PC-9 (cell line): ENCODE measurements around the gene DOCK9. TPM values are rescaled to one million over a fixed set of nuclear protein-coding genes. Genes with fewer than 3 reads are reported as not detected.

ENCODE experiments used
- BruUV-seq: library from RNA; stranded (reverse); fragments of 400-500 nt; replicated peaks from 2 replicates; lab custom pipeline; 2021; lab: Mats Ljungman, UMichigan
- CTCF ChIA-PET: fragments of 300-600 bp; sonication (Branson Sonifier 250); formaldehyde crosslinking; loops from one replicate; lab custom pipeline; 2022; ENCODE audit warnings: antibody characterized with exemption; lab: Charles Lee
- POLR2A ChIA-PET: fragments of 300-600 bp; sonication (Branson Sonifier 250); formaldehyde crosslinking; loops from one replicate; lab custom pipeline; 2022; ENCODE audit warnings: antibody characterized with exemption; ENCODE audit not compliant: unreplicated experiment; lab: Charles Lee
- DNase-seq, 2 experiments: peaks; one replicate each; pipeline versions ENCODE4 v3.0.0 to v3.0.0-alpha.2; 2015 to 2022; ENCODE audit warnings: mixed read lengths in 1 of 2
- H2AFZ ChIP-seq: fragments of 200-600 bp; sonication (generic); 2 replicates; pipeline ENCODE4 v1.8.1; 2017; ENCODE audit warnings: antibody characterized with exemption
- H3F3A ChIP-seq: fragments of 200-600 bp; sonication (generic); 2 replicates; pipeline ENCODE4 v1.8.1; 2017; ENCODE audit warnings: antibody characterized with exemption, mild to moderate bottlenecking, low read depth; ENCODE audit not compliant: insufficient read depth
- H3K27ac ChIP-seq: fragments of 200-600 bp; sonication (generic); 2 replicates; pipeline ENCODE4 v1.6.1; 2016; ENCODE audit warnings: mixed run types
- H3K27me3 ChIP-seq: fragments of 200-600 bp; sonication (generic); 2 replicates; pipeline ENCODE4 v1.6.1; 2016; ENCODE audit warnings: low read depth, mixed run types; ENCODE audit not compliant: insufficient read depth
- H3K36me3 ChIP-seq: fragments of 200-600 bp; sonication (generic); 2 replicates; pipeline ENCODE4 v1.6.1; 2016; ENCODE audit warnings: low read depth, mixed run types
- H3K4me1 ChIP-seq: fragments of 200-600 bp; sonication (generic); replicated peaks from 2 replicates; pipeline ENCODE4 v1.6.1; 2016; ENCODE audit warnings: mixed run types; ENCODE audit not compliant: insufficient read depth
- H3K4me2 ChIP-seq: fragments of 200-600 bp; sonication (generic); 2 replicates; pipeline ENCODE4 v1.6.1; 2017; ENCODE audit warnings: mixed run types
- H3K4me3 ChIP-seq: fragments of 200-600 bp; sonication (generic); 2 replicates; pipeline ENCODE4 v1.6.1; 2016; ENCODE audit warnings: mixed run types
- H3K79me2 ChIP-seq: fragments of 200-600 bp; sonication (generic); 2 replicates; pipeline ENCODE4 v1.6.1; 2017; ENCODE audit warnings: low read depth, mixed run types
- H3K9me2 ChIP-seq: fragments of 200-600 bp; sonication (generic); 2 replicates; pipeline ENCODE4 v1.8.1; 2017; ENCODE audit warnings: mild to moderate bottlenecking; ENCODE audit not compliant: insufficient read depth
- H3K9me3 ChIP-seq: fragments of 200-600 bp; sonication (generic); 2 replicates; pipeline ENCODE4 v1.8.1; 2016; ENCODE audit warnings: low read depth; ENCODE audit not compliant: insufficient read depth
- H4K20me1 ChIP-seq: fragments of 200-600 bp; sonication (generic); 2 replicates; pipeline ENCODE4 v1.8.1; 2017; ENCODE audit not compliant: insufficient read depth
- CTCF ChIP-seq: fragments of 200-600 bp; sonication (generic); conservative IDR thresholded peaks from 2 replicates; pipeline ENCODE4 v1.6.1; 2017; ENCODE audit warnings: mixed run types, antibody characterized with exemption, mild to moderate bottlenecking, moderate library complexity
- EZH2 ChIP-seq: fragments of 200-600 bp; sonication (generic); IDR thresholded peaks from 2 replicates; pipeline ENCODE4 v1.8.0; 2017; ENCODE audit warnings: antibody characterized with exemption, low read depth
- intact Hi-C: fragments of 100-400 bp; cut with micrococcal nuclease; formaldehyde crosslinking; loops from one replicate; pipeline ENCODE4 v1.10.0; 2022; ENCODE audit not compliant: unreplicated experiment
- total RNA-seq: library from RNA; stranded (reverse); gene quantifications from 2 replicates; pipeline ENCODE4 v1.2.3, GENCODE V29; 2021

The DOCK9 gene
- total RNA-seq, 1 experiment from 2014 or later: 69.5 TPM

GRCh38 chr13:98989469-98990235, 11.8 kb upstream of the DOCK9 start:
- no peak for DNase-seq
- H3K4me2 ChIP-seq: no peak overlapping the region
- no peaks in the 10 kb centered on the region for H3K27me3 ChIP-seq
- H3K79me2 ChIP-seq: peaks cover 23% of the 10 kb centered on the region
- no TSS peak for BruUV-seq
- H3K4me1 ChIP-seq: peaks cover 2% of the 10 kb centered on the region
- no peak overlapping the region for H3K27ac ChIP-seq
- H3K36me3 ChIP-seq: no peaks in the 10 kb centered on the region; the same call in 1 of the 2 replicates
- no peaks in the 10 kb centered on the region for H3K9me3 ChIP-seq
- no peak overlapping the region for H2AFZ ChIP-seq
- CTCF ChIA-PET: no interaction called here
- intact Hi-C loops: no loop called here
- peaks cover 8% of the 10 kb centered on the region for H3F3A ChIP-seq
- POLR2A ChIA-PET: interaction anchor here (0.7 kb wide), 1 partner anchor 121 kb away, joined by 5 read pairs; no protein-coding TSS in a partner anchor
- TF ChIP-seq EZH2: no peak
- no peak for TF ChIP-seq CTCF
- H4K20me1 ChIP-seq: no peaks in the 10 kb centered on the region
- no peaks in the 10 kb centered on the region for H3K9me2 ChIP-seq
- no peak overlapping the region for H3K4me3 ChIP-seq

- CTCF ChIA-PET: interaction anchor here (0.7 kb wide), 1 partner anchor 43 kb away, joined by 3 read pairs; no protein-coding TSS in a partner anchor
- no peaks in the 10 kb centered on the region for H3K9me3 ChIP-seq
- H2AFZ ChIP-seq: no peak overlapping the region
- H3K27me3 ChIP-seq: no peaks in the 10 kb centered on the region
- POLR2A ChIA-PET: interaction anchor here (0.7 to 0.8 kb wide), 2 partner anchors 27 to 121 kb away, joined by 3 to 5 read pairs; no protein-coding TSS in a partner anchor
- H3K79me2 ChIP-seq: peaks cover 24% of the 10 kb centered on the region
- no peak for DNase-seq
- no peaks in the 10 kb centered on the region for H4K20me1 ChIP-seq
- BruUV-seq: no TSS peak
- H3F3A ChIP-seq: peaks cover 11% of the 10 kb centered on the region
- H3K4me1 ChIP-seq: peaks cover 11% of the 10 kb centered on the region
- H3K4me2 ChIP-seq: no peak overlapping the region
- no peaks in the 10 kb centered on the region; the same call in 1 of the 2 replicates for H3K36me3 ChIP-seq
- intact Hi-C loops: no loop called here
- TF ChIP-seq CTCF (no peak), EZH2 (no peak)
- no peaks in the 10 kb centered on the region for H3K9me2 ChIP-seq
- no peak overlapping the region for H3K4me3 ChIP-seq
- H3K27ac ChIP-seq: no peak overlapping the region
Measured at GRCh38 chr13:98988780-98989179, 10.9 kb upstream of the DOCK9 start.

GRCh38 chr13:98988277-98988676, 10.4 kb upstream of the DOCK9 start:
- no peaks in the 10 kb centered on the region for H3K27me3 ChIP-seq
- H2AFZ ChIP-seq: no peak overlapping the region
- peaks cover 13% of the 10 kb centered on the region for H3K4me1 ChIP-seq
- peaks cover 11% of the 10 kb centered on the region for H3F3A ChIP-seq
- no peak overlapping the region for H3K4me2 ChIP-seq
- TF ChIP-seq CTCF: no peak
- TF ChIP-seq EZH2: no peak
- ChIA-PET POLR2A (interaction anchor here (0.8 kb wide), 1 partner anchor 27 kb away, joined by 3 read pairs; no protein-coding TSS in a partner anchor), CTCF (interaction anchor here (0.7 kb wide), 1 partner anchor 43 kb away, joined by 3 read pairs; no protein-coding TSS in a partner anchor)
- no peak overlapping the region for H3K27ac ChIP-seq
- H4K20me1 ChIP-seq: no peaks in the 10 kb centered on the region
- no peaks in the 10 kb centered on the region; the same call in 1 of the 2 replicates for H3K36me3 ChIP-seq
- BruUV-seq: no TSS peak
- H3K9me3 ChIP-seq: no peaks in the 10 kb centered on the region
- no peaks in the 10 kb centered on the region for H3K9me2 ChIP-seq
- no peak for DNase-seq
- H3K4me3 ChIP-seq: no peak overlapping the region
- H3K79me2 ChIP-seq: peaks cover 27% of the 10 kb centered on the region
- intact Hi-C loops: no loop called here
